Endothelial cell of umbilical vein (primary cell): ENCODE results near the gene KLHL30. TPM values are rescaled to one million over a fixed set of nuclear protein-coding genes. Genes with fewer than 3 reads are reported as not detected.

Experiments used
- BruUV-seq: library from RNA; stranded (reverse); fragments of 400-500 nt; replicated peaks from 2 replicates; lab custom pipeline; 2021; lab: Mats Ljungman, UMichigan
- CTCF ChIA-PET: fragments of 300-600, 350-600 bp; sonication (Branson Sonifier 250); formaldehyde crosslinking; loops from one replicate; lab custom pipeline; 2021; ENCODE audit warnings: antibody characterized with exemption, inconsistent platforms; lab: Charles Lee
- POLR2A ChIA-PET: fragments of 300-600, 350-600 bp; sonication (Branson Sonifier 250); formaldehyde crosslinking; loops from one replicate; lab custom pipeline; 2021; ENCODE audit warnings: antibody characterized with exemption, inconsistent platforms; lab: Charles Lee
- DNase-seq: peaks from one replicate; pipeline ENCODE4 v3.0.0-alpha.2; 2011; ENCODE audit warnings: low read depth, low spot score
- FAIRE-seq: peaks from 2 replicates; lab custom pipeline; 2011; peaks lifted over from hg19 to GRCh38; lab: Jason Lieb, UNC
- H2AFZ ChIP-seq: 2 replicates; pipeline ENCODE4 v1.6.0; 2012; ENCODE audit warnings: low read depth, low read length, control low read depth, inconsistent platforms
- H3K27ac ChIP-seq: 2 replicates; pipeline ENCODE4 v1.5.1; 2011; ENCODE audit warnings: low read depth, mild to moderate bottlenecking, control low read depth, low read length, moderate library complexity; ENCODE audit not compliant: insufficient read depth
- H3K27me3 ChIP-seq, 2 experiments: 2 replicates each; pipeline versions ENCODE4 v1.6.0 to v1.6.1; 2011; ENCODE audit warnings: low read length in 2 of 2, mixed read lengths in 1 of 2; ENCODE audit not compliant: control insufficient read depth in 2 of 2, insufficient read depth in 2 of 2
- H3K36me3 ChIP-seq, 2 experiments: 2 replicates in 1 of 2; 3 replicates in 1 of 2; pipeline ENCODE4 v1.5.1; 2011; ENCODE audit warnings: low read length in 2 of 2, mild to moderate bottlenecking in 1 of 2, moderate library complexity in 1 of 2; ENCODE audit not compliant: control insufficient read depth in 2 of 2, insufficient read depth in 2 of 2; ENCODE audit errors: extremely low read depth in 1 of 2
- H3K4me1 ChIP-seq: 3 replicates; pipeline ENCODE4 v1.5.1; 2011; ENCODE audit warnings: mild to moderate bottlenecking, low read length; ENCODE audit not compliant: control insufficient read depth, insufficient read depth; ENCODE audit errors: extremely low read depth
- H3K4me2 ChIP-seq: 2 replicates; pipeline ENCODE4 v1.6.1; 2011; ENCODE audit warnings: low read length, control low read depth, mixed read lengths; ENCODE audit not compliant: insufficient read depth
- H3K4me3 ChIP-seq, 3 experiments: fragments of 200-600 bp in 1 of 3; sonication (generic), shearing (Covaris generic) in 1 of 3; replicated peaks in 1 of 3; 2 replicates each; pipeline ENCODE4 v1.5.1; 2011 to 2016; ENCODE audit warnings: control low read depth in 3 of 3, low read length in 3 of 3, mild to moderate bottlenecking in 2 of 3, inconsistent platforms in 1 of 3, low read depth in 1 of 3, moderate library complexity in 1 of 3; ENCODE audit not compliant: insufficient read depth in 1 of 3
- H3K79me2 ChIP-seq: 2 replicates; pipeline ENCODE4 v1.6.0; 2012; ENCODE audit warnings: low read length, inconsistent platforms; ENCODE audit not compliant: control insufficient read depth, insufficient read depth
- H3K9ac ChIP-seq: replicated peaks from 2 replicates; pipeline ENCODE3; 2011; ENCODE audit warnings: low read length, control low read depth; ENCODE audit not compliant: insufficient read depth; ENCODE audit errors: extremely low read depth
- H3K9me1 ChIP-seq: replicated peaks from 3 replicates; pipeline ENCODE4 v1.6.0; 2011; ENCODE audit warnings: mild to moderate bottlenecking, low read length; ENCODE audit not compliant: control insufficient read depth, insufficient read depth; ENCODE audit errors: extremely low read depth
- H3K9me3 ChIP-seq: replicated peaks from 2 replicates; pipeline ENCODE4 v1.5.1; 2012; ENCODE audit warnings: low read length, inconsistent platforms; ENCODE audit not compliant: control insufficient read depth, insufficient read depth
- H4K20me1 ChIP-seq: replicated peaks from 2 replicates; pipeline ENCODE3; 2011; ENCODE audit warnings: mild to moderate bottlenecking, low read length; ENCODE audit not compliant: control insufficient read depth, insufficient read depth; ENCODE audit errors: extremely low read depth
- CTCF ChIP-seq, 2 donors: IDR thresholded peaks; 1 replicate in 1 of 2; 2 replicates in 1 of 2; pipeline ENCODE4 v1.5.1; 2011; ENCODE audit warnings: low read length in 2 of 2, mild to moderate bottlenecking in 2 of 2, moderate library complexity in 2 of 2, control low read depth in 1 of 2, inconsistent platforms in 1 of 2, low read depth in 1 of 2; ENCODE audit not compliant: insufficient read depth in 1 of 2; ENCODE audit errors: extremely low read depth in 1 of 2
- EZH2 ChIP-seq: IDR thresholded peaks from 2 replicates; pipeline ENCODE4 v1.6.1; 2012; ENCODE audit warnings: borderline replicate concordance, low read depth, mild to moderate bottlenecking, moderate library complexity, low read length, inconsistent platforms; ENCODE audit not compliant: severe bottlenecking
- FOS ChIP-seq: IDR thresholded peaks from 2 replicates; pipeline ENCODE4 v1.6.1; 2011; ENCODE audit warnings: mild to moderate bottlenecking, low read length, moderate library complexity, borderline replicate concordance; ENCODE audit not compliant: insufficient read depth
- GATA2 ChIP-seq: IDR thresholded peaks from 2 replicates; pipeline ENCODE4 v1.7.0; 2011; ENCODE audit warnings: low read depth, mild to moderate bottlenecking, moderate library complexity, mixed read lengths, low read length; ENCODE audit not compliant: insufficient read length, insufficient read depth
- JUN ChIP-seq: IDR thresholded peaks from 2 replicates; pipeline ENCODE4 v1.6.1; 2011; ENCODE audit warnings: borderline replicate concordance, low read depth; ENCODE audit not compliant: insufficient read length, insufficient read depth
- MYC ChIP-seq: IDR thresholded peaks from one replicate; pipeline ENCODE4 v1.6.1; 2011; ENCODE audit warnings: mild to moderate bottlenecking, low read depth, low read length
- POLR2A ChIP-seq: IDR thresholded peaks from 2 replicates; pipeline ENCODE4 v1.6.1; 2012; ENCODE audit warnings: low read depth, mild to moderate bottlenecking, control low read depth, low read length
- POLR2AphosphoS5 ChIP-seq: IDR thresholded peaks from 2 replicates; pipeline ENCODE4 v1.6.1; 2012; ENCODE audit warnings: low read depth, mild to moderate bottlenecking, control low read depth, low read length, moderate library complexity; ENCODE audit not compliant: insufficient read depth
- dilution Hi-C: fragments of 300-500 bp; cut with MboI; formaldehyde crosslinking; loops from one replicate; pipeline ENCODE4 v1.15.0; 2019; ENCODE audit warnings: low sequenced_read_pairs; ENCODE audit not compliant: extremely low pct_ligation_motif_present
- intact Hi-C: fragments of 100-400 bp; cut with micrococcal nuclease; formaldehyde crosslinking; loops from one replicate; pipeline ENCODE4 v1.10.0; 2022
- polyA plus RNA-seq, 4 experiments: library from polyadenylated mRNA; depleted of rRNA in 3 of 4; stranded (reverse) in 3 of 4; unstranded in 1 of 4; fragments of >200 nt; gene quantifications; 2 replicates each; pipeline versions ENCODE4 v1.2.1 to v1.2.3, GENCODE V29; 2011 to 2012; ENCODE audit warnings: missing spikeins in 1 of 4
- total RNA-seq: library from RNA; stranded (reverse); gene quantifications from 2 replicates; pipeline ENCODE4 v1.2.3, GENCODE V29; 2021

The KLHL30 gene
- total and polyA plus RNA-seq, 2 donors (not counting 3 experiments of a cell fraction or from before 2014, with no cell fraction given) = not detected

- TF ChIP-seq MYC (no peak), CTCF (IDR thresholded peaks at IDR 0.05; ENCODE audit: extremely low read depth in 1 of 2, insufficient read depth in 1 of 2, low read depth in 1 of 2, low read length in 2 of 2) (no peak), POLR2A (no peak), POLR2AphosphoS5 (no peak), JUN (no peak), EZH2 (no peak), FOS (no peak), GATA2 (no peak)
- Histone ChIP-seq H3K4me1 (peaks cover 20% of the 10 kb centered on the region), H3K9me1 (no peaks in the 10 kb centered on the region), H3K9me3 (no peaks in the 10 kb centered on the region), H3K27ac (no peak overlapping the region), H3K79me2 (no peaks in the 10 kb centered on the region), H3K4me3 (no peak overlapping the region), H2AFZ (no peak overlapping the region), H3K36me3 (peaks cover 1 to 9% of the 10 kb centered on the region in 2 experiments), H4K20me1 (no peaks in the 10 kb centered on the region), H3K9ac (no peak overlapping the region), H3K27me3 (peaks cover 1 to 13% of the 10 kb centered on the region in 2 experiments), H3K4me2 (no peak overlapping the region)
- POLR2A ChIA-PET = no interaction called here
- intact Hi-C loops = no loop called here
- DNase-seq (no peak), FAIRE-seq (peak; percentile 18)
- no TSS peak for BruUV-seq
- CTCF ChIA-PET = no interaction called here
- dilution Hi-C loops = no loop called here
These were observed 26.9 kb downstream of the KLHL30 start for GRCh38 chr2:238165288-238165921.
